GM12864 (cell line): ENCODE measurements around the gene CRTC1.

Experiments
- DNase-seq: peaks from one replicate; pipeline ENCODE4 v3.0.0-alpha.2; 2011; ENCODE audit warnings: low read depth
- H3K4me3 ChIP-seq: 2 replicates; pipeline ENCODE4 v1.5.1; 2011; ENCODE audit warnings: mild to moderate bottlenecking, low read depth, low read length, control low read depth
- CTCF ChIP-seq: IDR thresholded peaks from 2 replicates; pipeline ENCODE4 v1.5.1; 2011; ENCODE audit warnings: low read depth, mild to moderate bottlenecking, moderate library complexity, low read length, control low read depth, inconsistent platforms; ENCODE audit errors: missing control alignments

CRTC1 gene

GRCh38 chr19:18666784-18667183 is 16.7 kb upstream of the CRTC1 start:
- TF ChIP-seq CTCF: no peak
- DNase-seq: no peak
- H3K4me3 ChIP-seq: no peak overlapping the region

GRCh38 chr19:18667531-18668251 is 15.8 kb upstream of the CRTC1 start:
- TF ChIP-seq CTCF: no peak
- DNase-seq: no peak
- H3K4me3 ChIP-seq: no peak overlapping the region

- DNase-seq: no peak
- TF ChIP-seq CTCF: no peak
Observed at GRCh38 chr19:18668252-18668631, 15.2 kb upstream of the CRTC1 start.

GRCh38 chr19:18668744-18669523 is 14.5 kb upstream of the CRTC1 start:
- TF ChIP-seq CTCF: no peak

More at GRCh38 chr19:18668252-18668631, 15.2 kb upstream of the CRTC1 start:
- H3K4me3 ChIP-seq: no peak overlapping the region

GRCh38 chr19:18669524-18669817 is 14.0 kb upstream of the CRTC1 start:
- no peak overlapping the region for H3K4me3 ChIP-seq
- DNase-seq: no peak
- no peak for TF ChIP-seq CTCF

More at GRCh38 chr19:18668744-18669523, 14.5 kb upstream of the CRTC1 start:
- DNase-seq: no peak
- H3K4me3 ChIP-seq: no peak overlapping the region

- TF ChIP-seq CTCF: no peak
- no peak for DNase-seq
- H3K4me3 ChIP-seq: no peak overlapping the region
Observed at GRCh38 chr19:18669883-18670282, 13.6 kb upstream of the CRTC1 start.

- H3K4me3 ChIP-seq: no peak overlapping the region
- no peak for TF ChIP-seq CTCF
- no peak for DNase-seq
Observed at GRCh38 chr19:18670312-18670711, 13.2 kb upstream of the CRTC1 start.
